Cardiac muscle cell (in vitro differentiated cells and primary cell): Measurements from ENCODE around the gene PNPLA2. TPM values are rescaled to one million over a fixed set of nuclear protein-coding genes. Genes with fewer than 3 reads are reported as not detected.

Experiments used
- DNase-seq, 2 donors: peaks; one replicate each; pipeline versions ENCODE4 v3.0.0 to v3.0.0-alpha.2; 2010 to 2017; ENCODE audit warnings: low read depth in 1 of 2, low spot score in 1 of 2
- H3K27ac ChIP-seq: fragments of 200-600 bp; sonication (generic); 2 replicates; pipeline ENCODE4 v1.5.1; 2016
- H3K27me3 ChIP-seq: fragments of 200-600 bp; sonication (generic); 2 replicates; pipeline ENCODE4 v1.6.0; 2016; ENCODE audit warnings: control low read depth
- H3K36me3 ChIP-seq: fragments of 200-600 bp; sonication (generic); 2 replicates; pipeline ENCODE4 v1.5.1; 2016; ENCODE audit warnings: control low read depth
- H3K4me1 ChIP-seq: fragments of 200-600 bp; sonication (generic); 2 replicates; pipeline ENCODE4 v1.8.1; 2017; ENCODE audit warnings: low read depth, mild to moderate bottlenecking, mixed run types
- H3K4me3 ChIP-seq: fragments of 200-600 bp; sonication (generic); 2 replicates; pipeline ENCODE4 v1.5.1; 2016; ENCODE audit warnings: mild to moderate bottlenecking
- H3K9me3 ChIP-seq: fragments of 200-600 bp; sonication (generic); 2 replicates; pipeline ENCODE4 v1.5.1; 2017; ENCODE audit warnings: low read depth, mild to moderate bottlenecking, control low read depth
- polyA plus RNA-seq: library from polyadenylated mRNA; unstranded; fragments of >200 nt; fragmentation: Nextera tagmentation; extraction: Ambion mirVana; gene quantifications from 2 replicates; pipeline ENCODE4 v1.2.1, GENCODE V29; 2016
- total RNA-seq: library from RNA; depleted of rRNA; stranded (reverse); fragments of >200 nt; gene quantifications from 2 replicates; pipeline ENCODE4 v1.2.3, GENCODE V29; 2016
- TF ChIP-seq, protein P1 (sequence below): IDR thresholded peaks from 2 replicates; pipeline ENCODE4 v1.5.1; 2012; ENCODE audit warnings: low read depth, mild to moderate bottlenecking, low read length

The PNPLA2 gene
- total and polyA plus RNA-seq, 2 experiments from 2014 or later, result 81.6 to 99.9 TPM

DNA sequence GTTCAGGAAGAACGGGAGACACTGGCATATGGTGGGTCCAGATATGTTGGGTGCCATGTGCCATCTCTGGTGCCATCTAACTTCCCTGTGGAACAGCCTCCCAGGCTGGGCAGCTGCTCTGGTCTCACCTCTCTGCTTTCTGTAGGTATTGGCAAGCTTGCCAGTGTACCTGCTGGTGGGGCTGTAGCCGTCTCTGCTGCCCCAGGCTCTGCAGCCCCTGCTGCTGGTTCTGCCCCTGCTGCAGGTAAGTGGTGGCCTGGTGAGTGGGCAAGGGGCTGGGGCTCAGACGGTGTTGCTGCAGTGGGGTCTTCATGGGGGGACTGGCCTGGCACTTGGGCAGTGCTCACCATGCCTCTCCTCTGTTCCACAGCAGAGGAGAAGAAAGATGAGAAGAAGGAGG is 6.3 kb upstream of the PNPLA2 start:
- peaks cover 7% of the 10 kb centered on the region for H3K4me1 ChIP-seq
- peaks cover 17% of the 10 kb centered on the region for H3K36me3 ChIP-seq
- no peak for DNase-seq
- no peak overlapping the region for H3K27ac ChIP-seq
- TF ChIP-seq, protein P1, sequence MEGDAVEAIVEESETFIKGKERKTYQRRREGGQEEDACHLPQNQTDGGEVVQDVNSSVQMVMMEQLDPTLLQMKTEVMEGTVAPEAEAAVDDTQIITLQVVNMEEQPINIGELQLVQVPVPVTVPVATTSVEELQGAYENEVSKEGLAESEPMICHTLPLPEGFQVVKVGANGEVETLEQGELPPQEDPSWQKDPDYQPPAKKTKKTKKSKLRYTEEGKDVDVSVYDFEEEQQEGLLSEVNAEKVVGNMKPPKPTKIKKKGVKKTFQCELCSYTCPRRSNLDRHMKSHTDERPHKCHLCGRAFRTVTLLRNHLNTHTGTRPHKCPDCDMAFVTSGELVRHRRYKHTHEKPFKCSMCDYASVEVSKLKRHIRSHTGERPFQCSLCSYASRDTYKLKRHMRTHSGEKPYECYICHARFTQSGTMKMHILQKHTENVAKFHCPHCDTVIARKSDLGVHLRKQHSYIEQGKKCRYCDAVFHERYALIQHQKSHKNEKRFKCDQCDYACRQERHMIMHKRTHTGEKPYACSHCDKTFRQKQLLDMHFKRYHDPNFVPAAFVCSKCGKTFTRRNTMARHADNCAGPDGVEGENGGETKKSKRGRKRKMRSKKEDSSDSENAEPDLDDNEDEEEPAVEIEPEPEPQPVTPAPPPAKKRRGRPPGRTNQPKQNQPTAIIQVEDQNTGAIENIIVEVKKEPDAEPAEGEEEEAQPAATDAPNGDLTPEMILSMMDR, result no peak
- no peak overlapping the region for H3K4me3 ChIP-seq
- no peaks in the 10 kb centered on the region for H3K9me3 ChIP-seq
- H3K27me3 ChIP-seq, result no peaks in the 10 kb centered on the region

DNA sequence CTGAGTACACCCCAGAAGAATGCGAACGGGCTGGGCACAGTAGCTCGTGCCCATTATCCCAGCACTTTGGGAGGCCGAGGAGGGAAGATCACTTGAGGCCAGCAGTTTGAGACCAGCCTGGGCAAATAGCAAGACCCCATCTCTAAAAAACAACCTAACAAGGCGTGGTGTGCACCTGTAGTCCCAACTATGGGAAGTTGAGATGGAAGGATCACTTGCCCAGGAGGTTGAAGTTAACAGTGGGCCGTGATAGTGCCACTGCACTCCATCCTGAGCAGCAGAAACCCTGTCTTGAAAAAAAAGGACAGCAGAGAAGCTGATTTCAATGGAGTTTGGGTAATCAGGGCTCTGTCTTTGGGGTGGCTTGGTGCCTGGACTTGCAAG is 5.7 kb upstream of the PNPLA2 start:
- Histone ChIP-seq H3K4me3 (no peak overlapping the region), H3K27ac (no peak overlapping the region), H3K9me3 (no peaks in the 10 kb centered on the region), H3K27me3 (no peaks in the 10 kb centered on the region), H3K36me3 (peaks cover 17% of the 10 kb centered on the region), H3K4me1 (peaks cover 7% of the 10 kb centered on the region)
- TF ChIP-seq, protein P1, result no peak
- DNase-seq, result no peak

DNA sequence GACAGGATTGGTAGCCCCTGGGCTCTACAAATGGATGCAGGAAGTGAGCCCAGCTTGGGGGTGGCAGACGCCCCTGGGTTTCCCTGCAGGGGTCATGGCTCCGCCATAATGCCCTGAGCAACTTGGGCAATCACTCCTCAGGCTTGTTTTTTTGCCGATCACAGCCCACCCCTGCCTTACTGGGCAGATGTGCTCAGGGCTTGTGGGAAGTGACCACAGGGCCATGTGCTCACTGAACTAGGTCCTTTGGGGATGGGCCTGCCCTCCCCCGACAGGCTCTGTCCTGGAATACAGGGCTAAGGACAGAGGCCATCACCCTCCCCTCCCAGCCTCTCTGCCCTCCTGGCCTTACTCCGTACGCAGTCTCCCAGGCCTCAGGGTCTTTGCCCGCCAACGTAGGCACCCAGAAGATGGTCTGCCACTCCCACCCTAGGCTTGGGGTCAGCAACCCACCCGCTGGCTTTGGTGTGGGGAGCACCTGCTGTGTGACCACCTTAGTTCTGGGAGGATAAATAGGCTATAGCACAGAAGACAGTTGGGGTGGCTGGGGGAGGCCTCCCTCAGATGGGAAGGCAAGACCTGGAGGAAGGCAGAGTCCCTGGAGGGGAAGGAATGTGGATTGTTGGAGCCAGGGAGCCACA is 5.1 kb upstream of the PNPLA2 start:
- H3K4me1 ChIP-seq, result peaks cover 2% of the 10 kb centered on the region
- no peak for DNase-seq
- TF ChIP-seq, protein P1, result no peak
- peak overlapping the region; percentile 36 for H3K27ac ChIP-seq
- no peak overlapping the region for H3K4me3 ChIP-seq
- H3K36me3 ChIP-seq, result peaks cover 17% of the 10 kb centered on the region
- no peaks in the 10 kb centered on the region for H3K9me3 ChIP-seq
- H3K27me3 ChIP-seq, result no peaks in the 10 kb centered on the region

DNA sequence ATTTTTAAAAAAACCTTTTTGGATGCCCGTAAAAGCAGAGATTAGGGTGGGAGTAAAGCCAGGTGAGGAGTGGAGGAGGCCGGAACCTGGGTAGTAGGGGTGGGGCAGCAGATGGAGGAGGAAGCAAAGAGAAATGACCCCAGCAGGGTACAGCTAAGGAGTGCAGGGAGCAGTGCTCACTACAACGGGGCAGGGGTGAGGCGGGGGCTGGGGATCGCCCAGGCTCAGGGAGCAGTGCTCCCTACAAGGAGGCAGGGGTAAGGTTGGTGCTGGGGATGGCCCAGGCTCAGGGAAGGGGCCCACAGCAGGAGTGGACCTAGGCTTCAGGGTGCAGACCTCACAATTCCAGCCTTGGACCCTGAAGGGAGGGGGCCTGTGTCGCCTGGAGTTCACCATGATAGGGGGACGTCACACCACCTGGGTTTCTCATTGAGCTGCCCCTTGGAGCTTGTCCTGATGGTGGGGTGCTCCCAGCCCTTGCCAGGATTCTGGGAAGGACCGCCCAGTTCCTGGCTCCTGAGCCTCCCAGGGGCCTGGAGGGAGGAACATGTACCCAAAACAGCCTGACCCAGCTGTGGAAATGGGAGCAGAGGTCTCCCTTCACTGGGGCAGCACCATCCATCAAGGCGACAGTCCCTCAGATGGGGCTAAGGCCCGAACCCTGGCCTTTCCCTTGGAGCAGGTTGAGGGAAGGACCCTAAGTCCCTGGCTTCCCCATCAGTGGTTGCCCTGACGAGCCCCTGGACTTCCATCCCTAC is 2.9 kb upstream of the PNPLA2 start:
- Histone ChIP-seq H3K36me3 (peaks cover 17% of the 10 kb centered on the region), H3K9me3 (no peaks in the 10 kb centered on the region), H3K27ac (no peak overlapping the region), H3K4me1 (no peaks in the 10 kb centered on the region), H3K4me3 (no peak overlapping the region), H3K27me3 (no peaks in the 10 kb centered on the region)
- no peak for DNase-seq
- TF ChIP-seq, protein P1, result no peak

DNA sequence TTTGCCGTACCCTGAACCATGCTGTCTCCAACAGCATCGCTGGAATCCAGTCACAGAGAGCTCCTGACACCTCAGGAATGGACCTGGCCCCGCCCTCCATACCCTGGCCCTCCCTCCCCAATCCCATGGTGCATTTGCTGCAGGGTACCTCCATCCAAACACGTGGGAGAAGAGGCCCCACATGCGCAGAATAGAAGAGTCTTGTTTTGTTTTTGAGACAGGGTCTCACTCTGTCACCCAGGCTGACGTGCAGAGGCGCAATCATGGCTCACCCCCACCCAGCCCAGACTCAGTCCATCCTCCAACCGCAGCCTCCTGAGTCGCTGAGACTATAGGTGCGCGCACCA is 2.3 kb upstream of the PNPLA2 start:
- no peak overlapping the region for H3K27ac ChIP-seq
- no peaks in the 10 kb centered on the region for H3K27me3 ChIP-seq
- H3K36me3 ChIP-seq, result peaks cover 17% of the 10 kb centered on the region
- DNase-seq, result no peak
- H3K4me3 ChIP-seq, result no peak overlapping the region
- TF ChIP-seq, protein P1, result no peak
- H3K4me1 ChIP-seq, result no peaks in the 10 kb centered on the region
- H3K9me3 ChIP-seq, result no peaks in the 10 kb centered on the region
